CD8-positive, alpha-beta memory T cell (primary cell): ENCODE results near the gene TMEM61. TPM values are rescaled to one million over a fixed set of nuclear protein-coding genes. Genes with fewer than 3 reads are reported as not detected.
"Not testable (repeated sequence)": the region's sequence is repeated elsewhere in the genome, so short reads cannot be mapped to it uniquely, and the experiment has no call there.

ENCODE experiments used
- CTCF ChIA-PET: fragments of 350-600 bp; sonication (Branson Sonifier 250); formaldehyde crosslinking; loops from one replicate; lab custom pipeline; 2021; ENCODE audit warnings: antibody characterized with exemption; lab: Charles Lee
- POLR2A ChIA-PET: fragments of 350-600 bp; sonication (Branson Sonifier 250); formaldehyde crosslinking; loops from one replicate; lab custom pipeline; 2021; ENCODE audit warnings: antibody characterized with exemption; lab: Charles Lee
- DNase-seq, 5 donors: peaks; one replicate each; pipeline versions ENCODE4 v3.0.0 to v3.0.0-alpha.2; 2020 to 2022; ENCODE audit warnings: mixed read lengths in 1 of 5
- H3K27ac ChIP-seq: one replicate; pipeline ENCODE4 v1.7.0; 2013; ENCODE audit warnings: low read depth, mild to moderate bottlenecking, low read length, moderate library complexity
- H3K27me3 ChIP-seq: 2 replicates; pipeline ENCODE4 v1.7.0; 2013; ENCODE audit warnings: low read length, mild to moderate bottlenecking; ENCODE audit not compliant: insufficient read depth, poor library complexity, severe bottlenecking
- H3K36me3 ChIP-seq: 2 replicates; pipeline ENCODE4 v1.7.0; 2013; ENCODE audit warnings: mild to moderate bottlenecking, low read length, moderate library complexity; ENCODE audit not compliant: insufficient read depth
- H3K4me1 ChIP-seq: 2 replicates; pipeline ENCODE4 v1.7.0; 2013; ENCODE audit warnings: mild to moderate bottlenecking, low read length, moderate library complexity; ENCODE audit not compliant: insufficient read depth
- H3K4me3 ChIP-seq: 2 replicates; pipeline ENCODE4 v1.7.0; 2013; ENCODE audit warnings: mild to moderate bottlenecking, low read length
- H3K9me3 ChIP-seq: 2 replicates; pipeline ENCODE4 v1.7.0; 2013; ENCODE audit warnings: mild to moderate bottlenecking, low read length
- H3K27ac Mint-ChIP-seq, 8 donors: one replicate each; pipeline ENCODE4 v1.8.0; 2020 to 2021; ENCODE audit warnings: mixed read lengths in 8 of 8, mild to moderate bottlenecking in 6 of 8, inconsistent platforms in 3 of 8, moderate library complexity in 3 of 8
- H3K27me3 Mint-ChIP-seq, 2 donors: one replicate each; pipeline ENCODE4 v1.8.0; 2020 to 2021; ENCODE audit warnings: mixed read lengths in 2 of 2, mild to moderate bottlenecking in 1 of 2, moderate library complexity in 1 of 2
- H3K36me3 Mint-ChIP-seq, 3 donors: one replicate each; pipeline ENCODE4 v1.8.0; 2020 to 2021; ENCODE audit warnings: mixed read lengths in 3 of 3, inconsistent platforms in 1 of 3, mild to moderate bottlenecking in 1 of 3
- H3K4me1 Mint-ChIP-seq, 3 donors: one replicate each; pipeline ENCODE4 v1.8.0; 2020 to 2021; ENCODE audit warnings: mixed read lengths in 3 of 3, inconsistent platforms in 1 of 3, mild to moderate bottlenecking in 1 of 3
- H3K4me3 Mint-ChIP-seq, 7 donors: one replicate each; pipeline ENCODE4 v1.8.0; 2020 to 2021; ENCODE audit warnings: mixed read lengths in 7 of 7, mild to moderate bottlenecking in 6 of 7, moderate library complexity in 4 of 7, inconsistent platforms in 2 of 7
- H3K9me3 Mint-ChIP-seq, 5 donors: one replicate each; pipeline ENCODE4 v1.8.0; 2020 to 2022; ENCODE audit warnings: mixed read lengths in 5 of 5, mild to moderate bottlenecking in 3 of 5, moderate library complexity in 2 of 5, inconsistent platforms in 1 of 5
- polyA plus RNA-seq: library from polyadenylated mRNA; unstranded; fragments of 300-500 nt; fragmentation: Illumina TruSeq; gene quantifications from one replicate; pipeline ENCODE4 v1.2.3, GENCODE V29; 2021
- total RNA-seq, 2 experiments: library from RNA; stranded (reverse); gene quantifications; one replicate each; pipeline ENCODE4 v1.2.3, GENCODE V29; 2021

The TMEM61 gene
- total and polyA plus RNA-seq, 3 experiments from 2014 or later, result not detected

DNA sequence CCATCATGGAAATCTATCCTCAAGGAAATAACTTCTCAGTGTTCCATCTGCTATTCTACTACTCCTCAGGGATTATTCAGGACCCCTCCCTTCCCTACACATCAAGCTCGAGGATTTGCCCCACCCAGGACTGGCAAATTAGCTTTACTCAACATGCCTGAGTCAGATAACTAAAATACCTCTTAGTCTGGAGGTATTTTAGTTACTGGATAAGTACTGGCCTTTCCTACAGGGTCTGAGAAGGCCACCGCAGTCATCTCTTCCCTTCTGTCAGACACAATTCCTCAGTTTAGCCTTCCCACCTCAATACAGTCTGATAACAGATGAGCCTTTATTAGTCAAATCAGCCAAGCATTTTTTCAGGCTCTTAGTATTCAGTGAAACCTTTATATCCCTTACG lies 46.3 kb downstream of the TMEM61 start:
- H3K27me3 Mint-ChIP-seq, H3K36me3 Mint-ChIP-seq, H3K9me3 ChIP-seq, CTCF ChIA-PET, H3K27ac ChIP-seq, DNase-seq, POLR2A ChIA-PET, H3K4me3 ChIP-seq, H3K36me3 ChIP-seq, H3K9me3 Mint-ChIP-seq, H3K4me1 ChIP-seq, H3K4me1 Mint-ChIP-seq, H3K27me3 ChIP-seq, H3K4me3 Mint-ChIP-seq: not testable (repeated sequence)
- peak overlapping the region in 1 of 8 donors; percentile 0 for H3K27ac Mint-ChIP-seq

- H3K36me3 Mint-ChIP-seq, H3K4me1 Mint-ChIP-seq, H3K4me1 ChIP-seq, H3K9me3 ChIP-seq, H3K27ac Mint-ChIP-seq, H3K36me3 ChIP-seq, H3K27ac ChIP-seq, H3K4me3 Mint-ChIP-seq, DNase-seq, H3K27me3 ChIP-seq, H3K4me3 ChIP-seq, CTCF ChIA-PET, POLR2A ChIA-PET, H3K9me3 Mint-ChIP-seq: not testable (repeated sequence)
- H3K27me3 Mint-ChIP-seq, result peaks cover 10 to 31% of the 10 kb centered on the region in 2 donors
These were observed 50.7 kb downstream of the TMEM61 start for GRCh38 chr1:55031098-55031497.

- DNase-seq, result no peak
These were observed 52.8 kb downstream of the TMEM61 start for GRCh38 chr1:55033265-55033614.

GRCh38 chr1:55034476-55035133 lies 54.2 kb downstream of the TMEM61 start:
- POLR2A ChIA-PET, result no interaction called here
- H3K4me3 Mint-ChIP-seq, result no peak overlapping the region

More at GRCh38 chr1:55033265-55033614, 52.8 kb downstream of the TMEM61 start:
- H3K36me3 Mint-ChIP-seq, result no peaks in the 10 kb centered on the region
- ChIA-PET POLR2A (no interaction called here), CTCF (interaction anchor here (1.5 kb wide), 1 partner anchor 11 kb away, joined by 6 read pairs; no protein-coding TSS in a partner anchor)
- no peak overlapping the region for H3K27ac ChIP-seq
- no peaks in the 10 kb centered on the region for H3K4me1 Mint-ChIP-seq
- peaks cover 3% of the 10 kb centered on the region for H3K27me3 ChIP-seq
- no peaks in the 10 kb centered on the region for H3K9me3 ChIP-seq
- H3K4me3 Mint-ChIP-seq, result no peak overlapping the region
- H3K27me3 Mint-ChIP-seq, result peaks cover 21 to 45% of the 10 kb centered on the region in 2 donors
- no peaks in the 10 kb centered on the region for H3K36me3 ChIP-seq
- no peak overlapping the region for H3K4me3 ChIP-seq
- no peaks in the 10 kb centered on the region for H3K4me1 ChIP-seq
- H3K27ac Mint-ChIP-seq, result peak overlapping the region in 1 of 8 donors; percentile 89
- no peaks in the 10 kb centered on the region for H3K9me3 Mint-ChIP-seq

DNA sequence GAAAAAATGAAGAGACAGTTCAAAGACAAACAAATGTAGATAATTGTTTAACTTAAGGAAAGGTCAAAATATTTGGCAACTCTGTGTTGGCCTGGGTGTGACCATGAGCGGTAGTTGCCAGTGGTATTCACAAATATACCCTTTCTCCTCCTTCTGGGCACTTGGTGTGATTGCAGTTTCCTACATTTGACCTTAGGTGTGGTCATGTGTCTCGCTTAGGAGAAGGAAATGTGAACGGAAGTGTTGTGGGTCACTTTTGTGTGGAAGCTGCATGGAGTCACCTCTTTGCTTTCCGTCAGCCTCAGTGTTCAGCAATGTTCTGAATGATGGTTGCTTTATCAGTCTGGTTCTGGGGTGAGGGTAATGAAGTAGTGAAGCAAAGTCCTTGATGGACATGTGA lies 55.5 kb downstream of the TMEM61 start:
- H3K27ac Mint-ChIP-seq, result no peak overlapping the region
- H3K9me3 Mint-ChIP-seq, result no peaks in the 10 kb centered on the region
- peaks cover 40 to 67% of the 10 kb centered on the region in 2 donors for H3K27me3 Mint-ChIP-seq
- Histone ChIP-seq H3K36me3 (no peaks in the 10 kb centered on the region), H3K27ac (no peak overlapping the region), H3K27me3 (peaks cover 3% of the 10 kb centered on the region), H3K4me1 (no peaks in the 10 kb centered on the region), H3K4me3 (no peak overlapping the region), H3K9me3 (no peaks in the 10 kb centered on the region)
- H3K36me3 Mint-ChIP-seq, result no peaks in the 10 kb centered on the region
- ChIA-PET POLR2A (no interaction called here), CTCF (no interaction called here)
- no peak overlapping the region for H3K4me3 Mint-ChIP-seq
- no peak for DNase-seq
- peaks cover 0 to 11% (median 0%) of the 10 kb centered on the region in 3 donors for H3K4me1 Mint-ChIP-seq

More at GRCh38 chr1:55034476-55035133, 54.2 kb downstream of the TMEM61 start:
- Histone ChIP-seq H3K36me3 (no peaks in the 10 kb centered on the region), H3K27ac (no peak overlapping the region), H3K4me1 (no peaks in the 10 kb centered on the region), H3K4me3 (no peak overlapping the region), H3K9me3 (no peaks in the 10 kb centered on the region), H3K27me3 (peaks cover 3% of the 10 kb centered on the region)
- Mint-ChIP-seq H3K36me3 (no peaks in the 10 kb centered on the region), H3K27ac (no peak overlapping the region), H3K4me1 (peaks cover 0 to 7% (median 0%) of the 10 kb centered on the region in 3 donors), H3K27me3 (peaks cover 30 to 57% of the 10 kb centered on the region in 2 donors), H3K9me3 (no peaks in the 10 kb centered on the region)
- CTCF ChIA-PET, result interaction anchor here (1.5 kb wide), 1 partner anchor 13 kb away, joined by 6 read pairs; no protein-coding TSS in a partner anchor
- no peak for DNase-seq

DNA sequence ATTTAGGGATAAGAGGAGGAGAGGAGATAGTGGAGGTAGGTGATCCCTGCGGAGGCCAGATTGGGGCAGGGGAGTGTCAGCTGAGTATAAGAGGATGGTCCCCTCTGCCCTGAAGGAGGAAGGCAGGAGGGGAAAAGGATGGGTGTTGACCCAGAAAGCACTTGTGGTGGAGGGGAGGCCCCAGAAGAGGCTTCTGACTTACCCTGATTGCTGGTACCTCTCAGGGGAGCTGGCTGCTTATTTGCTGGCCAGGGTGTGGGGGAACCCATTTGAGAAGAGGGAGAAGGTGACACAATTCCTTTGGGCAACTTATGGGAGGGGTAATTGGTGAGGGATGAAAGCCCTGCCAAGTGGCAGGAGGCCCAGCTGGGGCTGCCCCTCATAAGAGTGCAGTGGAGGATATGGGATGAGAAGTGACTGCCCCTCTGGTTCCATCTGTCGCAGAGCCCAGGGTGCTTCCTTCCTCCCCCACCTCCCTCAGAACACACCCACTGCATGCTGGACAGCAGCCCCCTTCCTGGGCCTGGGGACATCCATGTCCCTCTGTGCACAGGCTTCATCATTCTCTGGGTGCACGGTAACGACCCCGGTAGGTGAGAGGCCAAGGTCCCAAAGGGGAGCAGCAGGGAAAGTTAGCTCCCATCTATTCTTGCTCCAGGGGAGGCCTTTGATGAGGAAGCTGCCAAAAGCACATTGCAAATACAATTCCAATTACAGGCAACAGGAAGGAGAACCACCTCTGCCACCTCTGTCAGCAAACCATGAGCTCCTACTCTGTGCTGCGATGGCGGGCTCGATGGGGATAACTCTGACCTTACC lies 57.5 kb downstream of the TMEM61 start:
- no peaks in the 10 kb centered on the region for H3K9me3 Mint-ChIP-seq
- Histone ChIP-seq H3K4me3 (no peak overlapping the region), H3K4me1 (no peaks in the 10 kb centered on the region), H3K27me3 (peaks cover 3% of the 10 kb centered on the region), H3K27ac (no peak overlapping the region), H3K9me3 (no peaks in the 10 kb centered on the region), H3K36me3 (no peaks in the 10 kb centered on the region)
- no peak for DNase-seq
- peaks cover 0 to 11% (median 0%) of the 10 kb centered on the region in 3 donors for H3K4me1 Mint-ChIP-seq
- POLR2A ChIA-PET, result no interaction called here
- H3K4me3 Mint-ChIP-seq, result no peak overlapping the region
- peaks cover 49 to 77% of the 10 kb centered on the region in 2 donors for H3K27me3 Mint-ChIP-seq
- no peak overlapping the region for H3K27ac Mint-ChIP-seq
- no peaks in the 10 kb centered on the region for H3K36me3 Mint-ChIP-seq
- CTCF ChIA-PET, result no interaction called here

- no peak for DNase-seq
- Histone ChIP-seq H3K9me3 (no peaks in the 10 kb centered on the region), H3K27ac (no peak overlapping the region), H3K27me3 (peaks cover 3% of the 10 kb centered on the region), H3K4me3 (no peak overlapping the region), H3K36me3 (no peaks in the 10 kb centered on the region), H3K4me1 (no peaks in the 10 kb centered on the region)
- POLR2A ChIA-PET, result no interaction called here
- H3K27ac Mint-ChIP-seq, result no peak overlapping the region
- peaks cover 0 to 11% (median 0%) of the 10 kb centered on the region in 3 donors for H3K4me1 Mint-ChIP-seq
- peaks cover 49 to 72% of the 10 kb centered on the region in 2 donors for H3K27me3 Mint-ChIP-seq
- H3K36me3 Mint-ChIP-seq, result no peaks in the 10 kb centered on the region
- no peak overlapping the region for H3K4me3 Mint-ChIP-seq
- no peaks in the 10 kb centered on the region for H3K9me3 Mint-ChIP-seq
- CTCF ChIA-PET, result no interaction called here
These were observed 58.1 kb downstream of the TMEM61 start for GRCh38 chr1:55038552-55038838.

GRCh38 chr1:55038974-55039341 lies 58.5 kb downstream of the TMEM61 start:
- peaks cover 3% of the 10 kb centered on the region for H3K27me3 ChIP-seq
- peaks cover 49 to 68% of the 10 kb centered on the region in 2 donors for H3K27me3 Mint-ChIP-seq
- no peaks in the 10 kb centered on the region for H3K4me1 ChIP-seq
- CTCF ChIA-PET, result no interaction called here
- H3K4me3 ChIP-seq, result no peak overlapping the region
- no peak overlapping the region for H3K27ac Mint-ChIP-seq
- POLR2A ChIA-PET, result no interaction called here
- no peak overlapping the region for H3K4me3 Mint-ChIP-seq
- no peaks in the 10 kb centered on the region for H3K36me3 Mint-ChIP-seq
- DNase-seq, result no peak
- H3K27ac ChIP-seq, result no peak overlapping the region
- H3K9me3 Mint-ChIP-seq, result no peaks in the 10 kb centered on the region
- H3K9me3 ChIP-seq, result no peaks in the 10 kb centered on the region
- peaks cover 0 to 11% (median 0%) of the 10 kb centered on the region in 3 donors for H3K4me1 Mint-ChIP-seq
- no peaks in the 10 kb centered on the region for H3K36me3 ChIP-seq
